LoVo (cell line): ENCODE data around the gene LRRC49.
"Not testable (repeated sequence)": the region's sequence is repeated elsewhere in the genome, so short reads cannot be mapped to it uniquely, and the experiment has no call there.

Experiments
- DNase-seq: peaks from one replicate; pipeline ENCODE4 v3.0.0-alpha.2; 2016; ENCODE audit warnings: low spot score

LRRC49 gene, protein sequence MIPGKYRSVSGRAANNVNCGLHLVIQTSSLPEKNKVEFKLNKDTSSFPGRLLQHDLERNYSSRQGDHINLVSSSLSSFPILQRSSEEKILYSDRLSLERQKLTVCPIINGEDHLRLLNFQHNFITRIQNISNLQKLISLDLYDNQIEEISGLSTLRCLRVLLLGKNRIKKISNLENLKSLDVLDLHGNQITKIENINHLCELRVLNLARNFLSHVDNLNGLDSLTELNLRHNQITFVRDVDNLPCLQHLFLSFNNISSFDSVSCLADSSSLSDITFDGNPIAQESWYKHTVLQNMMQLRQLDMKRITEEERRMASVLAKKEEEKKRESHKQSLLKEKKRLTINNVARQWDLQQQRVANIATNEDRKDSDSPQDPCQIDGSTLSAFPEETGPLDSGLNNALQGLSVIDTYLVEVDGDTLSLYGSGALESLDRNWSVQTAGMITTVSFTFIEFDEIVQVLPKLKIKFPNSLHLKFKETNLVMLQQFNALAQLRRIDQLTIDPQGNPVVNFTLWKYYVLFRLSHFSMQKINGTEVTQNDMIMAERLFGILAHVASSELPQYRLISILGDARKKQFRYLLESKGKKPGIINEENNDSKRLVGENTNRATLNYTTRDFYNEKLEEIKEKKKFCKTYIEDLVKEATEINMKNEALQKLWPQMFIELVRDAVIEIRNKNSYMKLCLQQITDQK

DNA sequence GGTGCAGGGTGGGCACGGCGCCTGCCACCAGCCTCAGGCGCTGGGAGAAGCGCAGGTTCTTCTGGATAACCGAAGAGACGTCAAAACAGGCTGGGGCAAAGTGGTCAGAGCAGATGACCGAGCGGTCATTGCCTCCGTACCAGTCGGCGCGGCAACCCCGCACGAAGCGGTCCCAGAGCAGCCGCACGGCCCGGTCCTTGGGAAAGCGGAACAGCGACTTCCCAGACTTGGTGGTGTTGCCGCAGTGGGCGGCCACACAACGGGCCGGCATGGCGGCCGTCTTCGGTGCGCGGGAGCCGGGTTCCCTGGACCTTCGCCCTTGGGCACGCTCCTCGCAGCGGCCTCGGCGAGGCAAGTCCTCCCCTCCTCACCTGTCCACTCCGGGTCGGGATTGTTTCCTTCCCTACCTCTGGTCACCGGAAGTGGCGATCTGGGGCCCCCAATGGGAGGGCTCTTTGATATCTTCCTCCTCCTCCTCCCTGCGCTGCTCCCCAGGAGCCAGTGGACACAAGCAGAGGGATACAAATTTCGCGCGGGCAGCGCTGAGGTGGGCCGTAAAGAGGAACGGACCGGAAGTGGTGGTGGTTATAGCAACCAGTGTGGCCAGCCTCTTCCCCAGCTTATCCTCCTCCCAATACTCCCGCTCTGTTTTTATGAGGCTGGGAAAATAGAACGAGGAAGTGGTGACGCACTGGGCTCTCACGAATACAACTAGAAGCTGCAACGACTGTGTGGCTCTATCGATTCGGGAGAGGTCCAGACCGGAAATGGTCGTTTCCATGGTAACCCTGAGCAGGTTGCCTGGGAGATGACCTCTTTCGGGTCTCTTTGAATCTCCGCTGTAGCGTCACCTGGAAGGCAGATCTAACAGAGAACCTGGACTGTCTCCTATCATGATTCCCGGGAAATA is at the start of gene LRRC49, which contains the start of gene THAP10:
Gene LRRC49 (plus strand): TSS at position 825 of the 910 bp plus-strand sequence. CDS start 69 bp downstream, at position 894.
Gene THAP10 (minus strand): TSS at position 432 of the 910 bp plus-strand sequence. CDS start 161 bp downstream, at position 271.
- peak; percentile 95 for DNase-seq

DNA sequence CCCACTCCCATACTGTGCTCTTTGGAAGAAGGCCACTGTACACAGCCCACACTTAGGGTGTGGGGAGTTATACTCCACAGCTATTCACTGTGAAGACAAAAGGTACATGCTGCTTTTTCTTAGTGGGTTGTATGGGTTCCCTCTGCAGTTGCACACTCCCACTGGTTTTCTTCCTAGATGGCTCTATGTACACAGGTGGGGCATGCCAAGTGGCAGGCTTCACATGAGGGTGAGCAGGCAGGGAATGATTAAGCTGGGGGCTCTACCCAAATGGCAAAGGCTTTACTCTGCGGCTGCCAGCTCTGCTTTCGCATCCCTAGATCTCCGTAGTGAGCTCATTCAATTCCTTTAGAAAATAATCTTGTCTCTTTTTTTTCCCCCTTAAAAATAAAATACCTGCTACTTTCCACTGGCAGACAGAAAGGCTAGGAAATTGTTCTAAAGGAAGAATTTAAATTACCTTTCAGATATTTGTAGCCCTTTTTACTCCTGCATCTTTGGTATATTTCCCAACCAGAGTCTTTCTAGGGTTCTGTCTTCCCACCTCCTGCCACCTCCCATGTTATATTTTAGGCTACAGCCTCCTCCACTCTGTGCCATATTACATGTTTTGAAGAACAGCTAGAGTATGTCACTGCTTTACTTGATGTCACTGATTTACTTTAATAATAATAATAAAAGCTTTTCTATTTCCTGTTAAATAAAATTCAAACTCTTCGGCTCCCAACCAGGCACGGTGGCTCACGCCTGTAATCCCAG is 46.8 kb upstream of the LRRC49 start:
- no peak for DNase-seq

DNA sequence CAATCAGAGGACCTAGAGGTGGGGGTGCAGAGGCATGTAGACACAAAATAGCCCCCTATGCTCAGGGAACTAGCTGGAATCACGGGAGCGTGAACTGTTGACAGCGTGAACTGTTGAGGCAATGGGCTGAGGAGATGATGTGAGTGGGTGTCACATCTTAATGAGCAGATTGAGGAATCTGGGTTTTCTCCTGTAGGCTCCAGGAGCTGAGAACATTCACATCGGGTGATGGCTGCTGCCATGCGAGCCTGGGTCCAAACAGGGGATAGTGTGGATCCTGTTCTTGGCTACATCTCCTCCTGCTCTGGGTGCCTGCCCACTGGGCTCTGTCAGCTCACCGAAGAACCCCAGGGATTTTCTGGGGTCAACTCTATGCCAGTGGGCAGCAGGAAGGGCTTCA is 40.7 kb upstream of the LRRC49 start:
- DNase-seq, result no peak

DNA sequence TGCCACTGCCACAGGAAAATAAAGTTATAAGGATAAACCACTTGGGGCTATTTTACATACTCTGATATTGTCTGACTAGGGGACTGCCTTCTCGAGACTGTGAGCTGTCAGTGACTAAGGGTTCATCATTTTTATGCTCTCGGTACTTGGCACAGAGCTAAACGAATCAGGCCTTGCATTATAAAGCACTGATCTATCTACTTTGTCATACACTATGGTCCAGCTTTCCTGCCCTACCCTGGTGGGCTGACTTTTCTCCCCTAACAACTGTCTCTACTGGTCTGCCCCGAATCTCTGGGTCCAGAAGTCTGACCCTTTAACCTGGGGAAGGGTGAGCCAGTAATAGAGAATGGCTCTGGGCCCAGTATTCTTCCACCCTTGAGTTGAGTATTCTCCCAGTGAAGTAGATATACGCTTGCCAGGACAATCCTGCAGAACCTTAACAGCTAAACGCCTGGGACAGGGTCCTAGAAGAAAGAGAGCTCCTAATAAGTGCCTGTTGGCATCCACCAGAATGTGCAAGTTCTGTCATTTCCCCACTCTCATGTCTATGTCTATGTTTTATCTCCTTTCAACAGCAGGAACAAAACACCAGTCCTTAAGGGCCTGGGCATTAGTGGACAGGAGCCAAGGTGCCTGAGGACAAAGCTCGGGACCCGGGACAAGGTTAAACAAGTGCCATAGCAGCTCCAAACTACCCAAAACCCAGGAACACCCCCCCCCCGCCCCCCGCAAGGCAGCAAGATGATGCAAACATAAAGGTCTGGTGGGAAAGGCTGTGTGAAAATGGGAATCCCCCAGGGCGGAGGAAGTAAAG is 39.9 kb upstream of the LRRC49 start:
- no peak for DNase-seq

DNA sequence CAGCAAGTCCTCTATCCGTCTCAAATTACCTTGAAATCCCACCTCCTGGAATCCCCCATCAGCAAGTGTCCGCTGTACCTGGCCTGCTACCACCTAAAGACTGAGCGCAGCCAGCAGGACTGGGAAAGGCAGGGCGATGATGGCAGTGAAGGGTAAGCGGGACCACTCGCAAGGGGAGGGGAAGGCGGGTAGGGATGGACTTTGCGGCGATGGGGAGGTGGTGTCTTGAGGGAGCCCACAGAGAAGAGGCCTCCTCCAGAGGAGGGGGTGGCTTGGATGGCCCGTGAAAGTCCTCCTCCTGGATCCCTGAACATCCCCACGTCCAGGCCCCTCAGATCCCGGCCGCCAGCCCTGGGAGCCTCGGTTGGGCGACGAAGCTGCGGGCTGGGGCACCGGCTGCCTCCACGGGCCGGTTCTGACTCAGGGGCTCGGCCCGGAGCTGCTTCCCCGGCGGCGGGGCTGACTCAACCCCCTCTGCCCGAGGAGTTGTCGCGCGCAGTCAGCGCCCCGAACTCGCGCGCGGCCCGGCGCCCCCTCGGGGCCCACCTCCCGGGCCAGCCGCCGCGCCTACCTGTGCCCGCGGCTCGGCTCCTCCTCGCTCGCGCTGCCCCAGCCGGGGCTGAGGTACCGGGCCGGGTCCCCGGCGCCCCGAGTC is 39.2 kb upstream of the LRRC49 start:
- no peak for DNase-seq

DNA sequence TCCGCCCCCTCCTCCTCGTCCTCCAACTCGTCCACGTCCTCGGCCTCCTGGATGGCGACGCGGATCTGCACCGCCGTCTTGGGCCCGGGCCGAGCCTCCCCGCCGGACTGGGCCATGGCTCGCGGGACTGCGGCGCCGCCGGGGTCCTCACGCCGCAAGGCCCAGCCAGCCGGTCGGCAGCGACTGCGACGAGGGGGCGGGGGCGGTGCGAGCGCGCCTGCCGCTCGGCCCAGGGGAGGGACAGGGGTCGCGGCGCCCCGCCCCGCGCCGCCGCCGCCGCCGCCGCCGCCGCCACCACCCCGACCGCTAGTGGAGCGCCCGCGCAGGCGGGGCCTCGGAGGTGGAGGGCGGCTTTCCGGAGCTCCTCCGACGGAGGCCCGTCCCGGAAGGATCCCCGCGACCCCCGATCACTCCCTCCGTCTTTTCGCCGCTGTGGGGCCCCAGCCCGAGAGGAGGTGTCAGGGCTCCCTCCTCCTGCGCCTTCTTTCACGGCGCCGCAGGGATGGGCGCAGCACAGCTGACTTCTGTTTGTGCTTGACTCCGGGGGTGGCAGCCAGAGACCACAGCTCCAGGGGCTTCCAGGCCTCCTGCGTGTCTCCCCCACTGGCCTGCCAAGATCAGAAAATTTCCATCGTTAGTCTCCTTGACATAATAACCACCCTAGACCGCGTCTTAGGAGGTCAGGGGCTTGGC is 38.5 kb upstream of the LRRC49 start, which contains the start of gene LARP6:
Gene LARP6 (minus strand): TSS at position 185 of the 693 bp plus-strand sequence. CDS start 69 bp downstream, at position 116.
- peak; percentile 71 for DNase-seq

DNA sequence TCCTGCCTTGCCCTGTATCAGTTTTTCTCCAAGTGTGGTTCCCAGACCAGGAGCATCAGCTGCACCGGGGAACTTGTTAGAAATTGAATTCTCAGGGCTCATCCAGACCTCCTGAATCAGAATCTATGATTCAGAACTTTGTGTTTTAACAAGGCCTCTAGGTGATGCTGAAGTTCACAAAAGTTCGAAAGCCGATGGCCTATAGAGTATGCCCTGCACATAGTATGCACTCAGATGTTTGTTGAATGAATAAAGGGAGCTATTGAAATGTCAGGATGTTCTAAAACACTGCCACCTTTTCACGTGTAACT is 38.0 kb upstream of the LRRC49 start:
- peak; percentile 24 for DNase-seq

DNA sequence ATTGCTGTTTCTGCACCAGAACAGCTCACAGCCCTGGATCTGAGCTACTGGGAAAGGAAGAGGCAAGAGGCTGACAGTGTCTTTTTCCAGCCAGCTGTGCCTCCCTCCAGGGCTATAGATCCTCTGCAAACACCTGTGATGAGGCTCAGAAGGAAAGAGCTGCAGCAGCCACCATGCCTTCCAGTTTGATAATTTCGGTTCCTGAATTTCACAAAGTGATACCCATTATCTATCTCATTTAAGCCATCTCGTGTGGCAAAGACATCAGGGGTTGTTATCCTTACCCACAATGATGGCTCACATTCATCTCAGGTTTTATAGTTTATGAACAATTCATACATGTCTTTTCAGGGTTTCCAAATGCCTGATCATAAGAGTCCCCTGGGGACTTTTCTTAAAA is 36.9 kb upstream of the LRRC49 start:
- DNase-seq, result no peak

DNA sequence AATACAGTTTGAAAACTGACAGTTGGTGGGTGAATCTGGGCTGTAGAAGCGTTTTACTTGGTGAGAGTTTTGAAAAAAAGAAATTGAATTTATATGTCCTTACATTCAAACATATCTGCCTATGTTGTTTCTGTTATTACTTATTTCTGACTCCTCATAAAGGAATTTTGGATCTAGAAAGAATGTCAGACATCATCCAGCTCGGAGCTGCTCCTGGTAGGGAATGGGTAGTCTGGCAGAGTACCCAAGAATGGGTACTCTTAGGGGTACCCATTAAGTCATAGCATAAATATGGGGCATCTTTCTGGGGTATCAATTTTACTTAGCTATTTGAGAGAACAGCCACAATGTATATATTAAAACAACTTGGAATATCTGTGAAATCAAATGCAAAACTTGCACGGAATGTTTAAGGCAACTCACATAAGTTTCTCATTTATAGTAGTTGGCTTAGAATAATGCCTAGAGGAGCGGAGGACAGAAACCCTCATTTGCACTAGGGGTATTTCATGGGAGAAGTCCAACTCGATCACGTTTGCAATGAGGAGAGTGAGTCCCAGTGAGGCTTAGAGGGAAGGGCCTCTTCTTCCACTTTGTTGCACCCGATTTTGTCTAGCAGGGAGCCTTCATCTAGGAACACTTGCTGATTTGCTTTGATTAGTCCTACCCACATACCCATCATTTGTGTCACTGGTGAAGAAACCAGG is 36.3 kb upstream of the LRRC49 start:
- no peak for DNase-seq

DNA sequence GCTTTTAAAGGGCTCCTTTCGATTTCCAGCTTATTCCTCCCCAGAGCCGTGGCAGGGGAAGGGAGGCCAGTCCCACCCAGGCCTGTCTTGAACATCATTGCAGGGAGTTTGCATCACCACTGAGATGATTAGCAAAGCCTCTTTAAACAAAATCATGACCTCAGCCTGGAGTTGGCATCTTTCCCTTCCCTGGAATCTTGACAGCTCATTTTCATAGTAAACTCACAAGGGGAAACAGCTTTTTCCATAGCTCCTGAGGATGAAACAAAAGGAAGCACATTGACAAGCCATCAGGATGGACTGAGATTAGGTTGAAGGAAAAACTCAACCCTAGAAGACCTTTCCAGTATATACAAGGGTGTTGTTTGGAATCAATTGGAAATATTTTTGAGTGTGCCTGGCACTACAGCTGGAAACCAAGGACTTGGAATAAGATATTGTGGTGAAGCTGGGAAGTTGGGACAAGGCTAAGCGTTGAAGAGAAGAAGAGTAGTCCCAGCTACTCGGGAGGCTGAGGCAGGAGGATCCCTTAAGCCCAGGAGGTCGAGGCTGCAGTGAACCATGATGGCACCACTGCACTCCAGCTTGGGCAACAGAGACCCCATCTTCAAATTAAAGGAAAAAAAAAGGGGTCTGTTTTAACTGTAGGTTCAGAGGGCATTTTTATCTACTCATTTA is 35.6 kb upstream of the LRRC49 start:
- peak; percentile 92 for DNase-seq

DNA sequence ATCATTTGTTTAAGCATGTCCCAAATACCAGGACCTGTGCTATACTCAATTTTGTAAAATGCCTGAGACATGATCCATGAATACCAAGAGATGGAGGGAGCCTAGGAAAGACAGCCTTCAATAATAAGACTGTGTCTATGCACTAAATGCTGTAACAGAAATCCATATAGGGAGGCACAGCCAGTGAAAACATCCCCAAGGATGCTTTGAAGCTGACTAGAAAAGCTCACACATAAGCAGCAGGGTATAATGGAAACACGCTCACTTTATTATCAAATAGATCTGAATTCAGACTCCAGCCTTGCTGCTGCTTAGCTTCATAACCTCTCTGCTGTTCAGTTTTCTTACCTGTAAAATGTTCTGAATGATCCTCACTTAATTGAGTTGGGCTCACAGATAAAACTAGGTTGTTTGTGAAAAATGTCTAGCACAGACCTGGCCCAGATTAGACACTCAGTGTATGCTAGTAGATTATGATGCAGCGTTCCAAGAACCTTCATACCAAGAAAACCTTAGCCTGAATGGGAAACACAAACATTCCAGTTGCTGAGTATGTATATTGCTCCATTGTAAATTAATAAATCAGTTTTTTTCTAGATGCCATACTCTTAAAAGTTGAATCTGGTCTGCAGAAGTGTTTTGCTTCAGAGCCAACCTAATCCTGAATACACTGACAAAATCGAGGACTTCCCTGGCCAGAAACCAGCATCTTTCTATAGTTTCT is 34.9 kb upstream of the LRRC49 start:
- DNase-seq, result no peak

DNA sequence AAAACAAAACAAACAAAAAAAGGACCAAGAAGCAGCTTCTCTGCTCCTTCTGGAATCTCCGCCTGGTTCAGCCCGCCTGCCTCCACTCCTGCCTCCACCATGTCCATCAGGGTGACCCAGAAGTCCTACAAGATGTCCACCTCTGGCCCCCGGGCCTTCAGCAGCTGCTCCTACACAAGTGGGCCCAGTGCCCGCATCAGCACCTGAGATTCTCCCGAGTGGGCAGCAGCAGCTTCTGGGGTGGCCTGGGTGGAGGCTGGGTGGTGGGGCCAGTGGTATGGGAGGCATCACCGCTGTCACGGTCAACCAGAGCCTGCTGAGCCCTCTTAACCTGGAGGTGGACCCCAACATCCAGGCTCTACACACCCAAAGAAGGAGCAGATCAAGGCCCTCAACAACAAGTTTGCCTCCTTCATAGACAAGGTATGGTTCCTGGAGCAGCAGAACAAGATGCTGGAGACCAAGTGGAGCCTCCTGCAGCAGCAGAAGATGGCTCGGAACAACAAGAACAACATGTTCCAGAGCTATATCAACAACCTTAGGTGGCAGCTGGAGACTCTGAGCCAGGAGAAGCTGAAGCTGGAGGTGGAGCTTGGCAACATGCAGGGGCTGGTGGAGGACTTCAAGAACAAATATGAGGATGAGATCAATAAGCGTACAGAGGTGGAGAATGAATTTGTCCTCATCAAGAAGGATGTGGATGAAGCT is 33.9 kb upstream of the LRRC49 start:
- not testable (repeated sequence) for DNase-seq

DNA sequence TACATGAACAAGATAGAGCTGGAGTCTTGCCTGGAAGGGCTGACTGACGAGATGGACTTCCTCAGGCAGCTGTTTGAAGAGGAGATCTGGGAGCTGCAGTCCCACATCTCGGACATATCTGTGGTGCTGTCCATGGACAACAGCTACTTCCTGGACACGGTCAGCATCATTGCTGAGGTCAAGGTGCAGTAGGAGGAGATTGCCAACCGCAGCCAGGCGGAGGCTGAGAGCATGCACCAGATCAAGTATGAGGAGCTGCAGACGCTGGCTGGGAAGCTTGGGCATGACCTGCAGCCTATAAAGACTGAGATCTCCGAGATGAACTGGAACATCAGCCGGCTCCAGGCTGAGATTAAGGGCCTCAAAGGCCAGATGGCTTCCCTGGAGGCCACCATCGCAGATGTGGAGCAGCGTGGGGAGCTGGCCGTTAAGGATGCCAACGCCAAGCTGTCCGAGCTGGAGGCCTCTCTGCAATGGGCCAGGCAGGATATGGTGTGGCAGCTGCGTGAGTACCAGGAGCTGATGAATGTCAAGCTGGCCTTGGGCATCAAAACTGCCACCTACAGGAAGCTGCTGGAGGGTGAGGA is 33.2 kb upstream of the LRRC49 start:
- DNase-seq, result no peak

DNA sequence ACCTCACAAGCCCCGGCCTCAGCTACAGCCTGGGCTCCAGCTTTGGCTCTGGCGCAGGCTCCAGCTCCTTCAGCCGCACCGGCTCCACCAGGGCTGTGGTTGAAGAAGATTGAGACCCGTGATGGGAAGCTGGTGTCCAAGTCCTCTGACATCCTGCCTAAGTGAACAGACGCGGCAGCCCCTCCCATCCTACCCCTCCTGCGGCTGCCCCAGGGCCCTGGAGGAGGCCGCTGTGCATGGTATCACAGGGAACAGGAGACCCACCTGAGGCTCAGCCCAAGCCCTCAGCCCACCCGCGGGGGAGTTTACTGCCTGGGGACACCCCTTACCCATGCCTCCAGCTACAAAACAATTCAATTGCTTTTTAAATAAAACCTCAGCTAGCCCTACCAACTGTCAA is 32.6 kb upstream of the LRRC49 start:
- no peak for DNase-seq

DNA sequence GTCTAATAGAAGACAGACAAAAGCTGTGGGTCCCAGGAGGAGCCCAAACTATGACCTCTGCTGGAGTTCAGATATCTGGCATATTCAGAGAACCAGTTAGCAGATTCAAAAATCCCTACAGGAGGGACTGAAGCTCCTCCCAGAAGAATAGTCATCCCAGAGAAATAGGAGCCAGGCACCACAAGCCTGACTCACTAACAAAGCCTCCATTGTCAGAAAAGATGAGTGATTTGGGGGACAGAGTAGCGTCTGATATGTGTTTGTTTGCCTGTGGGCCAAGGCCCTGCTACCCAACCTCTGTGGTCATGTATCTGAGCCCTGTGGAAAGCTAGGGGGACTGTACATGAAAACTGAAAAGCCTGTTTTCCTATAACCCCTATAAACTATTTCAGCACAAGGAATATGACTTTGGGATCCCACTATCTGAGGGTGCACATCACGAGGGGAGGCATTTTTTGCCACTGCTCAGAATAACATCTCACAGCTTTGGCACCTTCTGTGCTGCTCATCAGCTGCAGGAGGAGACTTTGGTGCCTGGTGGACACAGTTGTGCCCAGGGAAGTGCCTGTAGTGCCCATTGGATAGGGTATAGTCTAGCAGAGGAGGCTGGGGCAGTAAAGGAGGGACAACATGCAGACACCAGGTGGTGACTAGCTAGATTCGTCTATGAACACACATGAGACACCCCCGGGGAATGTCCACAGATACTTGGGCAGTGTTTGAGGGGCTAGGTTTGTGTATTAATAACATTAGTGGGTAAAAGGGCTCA is 29.0 kb upstream of the LRRC49 start:
- peak; percentile 32 for DNase-seq
